ENCODE measurements around the gene TSFM.

TSFM gene

DNA sequence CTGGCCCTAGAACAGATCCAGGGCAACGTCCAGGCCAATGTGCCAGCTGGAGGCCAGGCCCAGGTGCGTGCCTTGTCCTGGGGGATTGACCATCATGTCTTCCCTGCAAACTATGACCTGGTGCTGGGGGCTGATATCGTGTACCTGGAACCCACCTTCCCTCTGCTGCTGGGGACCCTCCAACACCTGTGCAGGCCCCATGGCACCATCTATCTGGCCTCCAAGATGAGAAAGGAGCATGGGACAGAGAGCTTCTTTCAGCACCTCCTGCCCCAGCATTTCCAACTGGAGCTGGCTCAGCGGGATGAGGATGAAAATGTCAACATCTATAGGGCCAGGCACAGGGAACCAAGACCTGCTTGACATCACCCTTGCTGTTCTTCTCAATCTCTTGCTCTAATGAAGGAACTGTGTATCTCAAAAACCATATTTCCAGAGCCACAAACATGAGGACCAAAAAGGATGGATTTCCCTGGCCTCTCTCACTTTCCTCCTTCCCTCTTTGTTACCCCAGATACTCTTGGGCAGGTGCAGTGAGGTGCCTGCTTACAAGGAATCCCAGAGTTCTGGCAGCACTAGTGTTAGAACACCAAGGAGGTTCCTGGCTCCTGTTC is 2.2 kb upstream of the TSFM start:
- no peak for DNase-seq

DNA sequence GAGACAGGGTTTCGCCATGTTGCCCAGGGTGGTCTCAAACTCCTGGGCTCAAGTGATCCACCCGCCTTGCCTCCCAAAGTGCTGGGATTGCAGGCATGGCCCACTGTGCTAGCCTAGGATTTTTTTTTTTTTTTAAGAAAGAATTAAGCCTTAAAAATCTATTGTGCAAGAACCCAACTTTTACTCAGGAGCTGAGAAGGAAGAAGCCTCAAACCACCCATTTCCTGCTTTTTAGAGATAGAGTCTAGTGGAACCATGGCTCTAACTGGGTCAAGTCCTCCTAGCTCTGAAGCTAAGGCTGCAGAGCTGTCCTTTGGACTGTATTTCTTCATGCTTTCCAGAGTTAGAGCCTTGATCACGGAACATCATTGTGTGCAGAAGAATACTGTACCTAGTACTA is 1.3 kb upstream of the TSFM start:
- no peak for DNase-seq

DNA sequence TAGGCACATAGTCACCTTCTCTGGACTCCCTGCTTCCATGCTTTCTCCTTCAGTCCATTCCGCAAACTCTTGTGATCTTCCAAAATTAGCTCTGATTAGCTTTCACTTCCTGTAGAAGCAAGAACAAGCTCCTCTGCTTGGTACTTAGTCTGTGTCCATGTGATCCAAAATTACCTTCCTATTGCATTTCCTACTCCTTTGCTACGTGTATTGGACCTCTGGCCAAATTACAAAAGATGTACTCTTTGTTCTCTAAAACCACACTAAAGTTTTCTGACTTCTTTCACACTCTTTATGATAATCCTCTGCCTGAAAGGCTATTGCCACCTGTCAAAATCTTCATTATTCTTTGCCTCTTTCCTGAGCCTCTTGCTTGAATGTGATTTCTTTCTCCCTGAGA is 786 bp upstream of the TSFM start:
- DNase-seq: no peak

- DNase-seq: no peak
Observed at GRCh38 chr12:57782243-57782607, 362 bp upstream of the TSFM start.

- no peak for DNase-seq
Observed at GRCh38 chr12:57783466-57783801, 847 bp downstream of the TSFM start.

DNA sequence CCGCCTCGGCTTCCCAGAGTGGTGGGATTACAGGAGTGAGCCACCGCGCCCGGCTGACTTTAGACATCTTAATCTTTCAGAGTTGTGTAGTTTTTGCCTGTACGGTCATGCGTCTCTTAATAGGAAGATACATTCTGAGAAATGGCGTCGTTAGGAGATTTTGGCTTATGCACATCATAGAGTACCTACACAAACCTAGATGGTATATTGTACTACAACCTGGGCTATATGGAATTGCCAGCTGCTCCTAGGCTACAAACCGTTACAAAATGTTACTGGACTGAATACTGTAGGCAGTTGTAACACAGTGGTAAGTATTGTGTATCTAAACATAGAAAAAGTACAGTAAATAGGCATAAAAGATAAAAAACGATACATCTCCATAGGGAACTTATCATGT is 1.3 kb downstream of the TSFM start:
- no peak for DNase-seq

DNA sequence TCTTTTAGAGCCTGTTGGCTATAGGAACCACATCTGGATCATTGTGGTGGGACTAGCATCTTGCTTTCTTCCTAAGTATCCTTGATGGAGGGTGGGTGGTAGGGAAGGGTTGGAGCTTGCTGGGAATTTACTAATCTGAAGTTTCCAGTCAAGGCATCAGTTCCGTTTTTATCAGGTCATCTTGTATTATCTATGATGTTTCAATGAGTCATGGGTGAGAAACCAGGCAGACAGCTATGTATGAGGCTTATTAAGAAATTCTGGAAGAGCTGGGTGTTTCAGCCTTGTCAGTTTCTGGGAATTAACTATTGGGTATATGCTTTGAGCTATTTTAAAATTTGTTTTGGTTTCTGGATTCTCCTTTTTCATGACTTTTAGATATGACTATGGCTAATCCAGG is 11.3 kb downstream of the TSFM start:
- DNase-seq: no peak

- DNase-seq: no peak
Observed at GRCh38 chr12:57795354-57795753, 12.8 kb downstream of the TSFM start.

GRCh38 chr12:57796996-57797395 is 14.4 kb downstream of the TSFM start:
- no peak for DNase-seq

DNA sequence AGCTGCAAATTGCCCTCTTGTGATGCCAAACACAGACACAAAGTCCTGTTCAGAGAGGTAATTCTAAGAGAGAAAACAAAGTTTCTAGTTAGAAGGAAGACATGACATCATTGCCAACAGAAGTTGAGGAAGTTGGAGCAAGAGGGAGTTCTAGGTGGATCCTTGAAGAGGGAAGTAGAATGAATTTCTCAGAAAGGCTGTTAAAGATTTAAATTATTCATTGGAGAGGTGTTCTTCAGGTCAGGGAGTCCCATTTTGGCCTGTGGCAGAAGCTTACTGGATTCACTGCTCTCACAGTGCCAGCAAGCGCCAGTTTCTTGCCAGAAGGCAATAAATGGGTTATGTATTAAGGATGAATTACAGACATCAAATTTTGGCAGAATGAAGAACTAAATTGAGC is 15.3 kb downstream of the TSFM start:
- no peak for DNase-seq

DNA sequence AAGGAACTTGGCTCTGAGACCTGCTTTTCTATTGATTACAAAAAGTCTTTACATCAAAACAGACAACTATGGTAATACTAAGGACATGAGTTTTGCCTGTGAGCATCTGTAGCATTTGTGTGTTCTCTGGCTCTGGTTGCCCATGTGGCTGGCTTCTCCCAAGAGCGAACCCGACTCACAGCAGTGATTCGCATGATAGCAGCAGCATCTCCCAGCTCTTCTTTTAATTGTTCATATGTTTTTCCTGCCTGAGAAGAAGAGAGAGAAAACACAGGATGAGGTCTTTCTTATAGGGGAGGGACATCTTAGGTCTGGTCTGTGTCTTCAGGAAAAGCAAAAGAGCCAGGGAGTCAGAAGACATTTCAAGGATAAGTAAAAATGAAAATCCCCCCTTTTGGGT is 18.4 kb downstream of the TSFM start:
- DNase-seq: no peak

GRCh38 chr12:57802607-57803006 is 20.0 kb downstream of the TSFM start:
- DNase-seq: no peak

- DNase-seq: no peak
Observed at GRCh38 chr12:57803319-57803893, 20.8 kb downstream of the TSFM start.

GRCh38 chr12:57806677-57807076 is 24.1 kb downstream of the TSFM start:
- no peak for DNase-seq

GRCh38 chr12:57807285-57807684 is 24.7 kb downstream of the TSFM start:
- DNase-seq: no peak

DNA sequence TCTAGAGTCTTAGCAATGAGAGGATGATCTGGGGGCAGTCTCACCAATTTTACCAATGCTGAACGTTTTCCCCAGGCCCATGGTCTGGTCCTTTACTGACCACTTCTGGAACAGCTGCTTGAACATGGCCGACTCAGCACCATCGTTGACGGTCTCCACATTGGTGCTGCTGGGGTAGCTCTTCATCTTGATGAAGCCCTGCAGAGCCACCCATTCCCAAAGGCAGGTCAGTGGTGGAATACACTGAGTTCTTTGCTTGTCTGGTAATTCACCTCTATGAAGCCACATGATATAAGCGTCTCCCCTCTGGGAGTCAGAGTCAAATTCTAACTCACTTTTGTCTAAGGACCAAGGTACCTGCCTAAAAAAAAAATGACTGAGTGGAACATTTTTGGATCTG is 25.8 kb downstream of the TSFM start:
- DNase-seq: no peak

DNA sequence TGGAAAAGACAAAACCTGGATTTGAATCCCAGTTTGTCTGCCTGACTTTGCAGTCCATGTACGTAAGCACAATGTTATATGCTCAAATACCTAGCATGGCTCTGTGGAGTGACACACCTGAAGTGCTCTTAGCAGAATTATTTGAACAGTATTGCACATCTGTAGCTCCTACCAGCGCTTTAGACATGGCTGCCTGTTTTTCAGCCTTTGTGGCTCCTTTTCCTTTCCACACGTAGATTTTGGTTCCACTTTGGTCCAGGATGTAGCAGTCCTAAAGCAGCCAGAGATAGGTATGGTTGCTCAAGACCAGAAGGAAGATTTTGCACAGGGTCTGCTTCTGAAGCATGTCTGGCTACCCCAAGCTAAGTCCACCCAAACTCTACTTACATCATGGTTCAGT is 26.8 kb downstream of the TSFM start:
- DNase-seq: no peak

DNA sequence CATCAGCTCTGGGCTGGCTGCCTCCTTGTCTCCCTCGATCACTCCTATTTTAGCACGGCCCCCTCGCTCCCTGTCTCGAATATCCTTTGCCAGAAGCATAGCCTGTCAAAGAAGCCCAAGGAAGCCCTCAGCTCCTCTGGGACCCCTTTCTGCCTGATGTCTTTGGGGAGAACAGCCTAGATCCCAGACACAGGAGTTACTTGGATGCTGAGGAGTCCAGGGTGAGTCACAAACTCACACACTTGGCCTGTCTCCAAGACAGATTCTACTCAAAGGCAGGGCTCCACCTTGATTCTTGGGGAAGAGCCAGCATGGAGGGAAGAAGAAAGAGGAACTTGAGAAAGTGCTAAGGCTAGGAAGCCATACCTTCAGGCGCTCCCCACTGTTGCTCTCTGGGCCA is 27.9 kb downstream of the TSFM start:
- DNase-seq: no peak

DNA sequence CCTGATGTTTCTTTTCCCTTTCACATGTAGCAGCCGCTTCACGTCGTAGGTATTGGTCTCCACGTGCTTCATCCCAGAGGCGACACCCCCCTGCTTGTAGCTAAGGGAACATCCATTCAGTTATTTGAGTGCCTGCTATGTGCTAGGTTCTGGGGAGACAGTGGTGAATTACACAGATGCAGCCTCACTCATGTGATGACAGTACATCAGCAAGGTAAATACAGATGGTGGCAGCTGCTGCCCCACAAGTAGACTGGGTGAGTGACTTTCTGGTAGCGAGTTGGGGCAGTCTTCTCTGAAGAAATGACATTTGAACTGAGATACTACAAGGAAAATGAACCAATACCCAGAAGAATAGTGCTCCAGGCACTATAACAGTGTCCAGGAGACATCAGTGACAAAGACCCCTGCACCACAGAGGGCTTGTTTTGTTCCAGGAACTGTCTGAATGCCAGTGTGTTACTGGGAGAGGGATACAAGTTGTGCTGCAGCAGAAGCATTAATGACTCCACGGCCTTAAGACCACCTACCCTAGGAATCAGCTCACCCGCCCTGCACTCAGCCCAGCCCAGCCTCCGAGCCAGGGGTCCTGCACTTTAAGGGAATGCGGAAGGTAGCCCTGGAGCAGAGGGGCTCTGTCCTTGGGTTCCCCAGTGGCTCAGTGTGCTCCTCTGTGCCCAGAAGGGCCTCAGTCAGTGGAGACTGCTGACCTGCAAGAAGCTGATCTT is 28.6 kb downstream of the TSFM start:
- no peak for DNase-seq

DNA sequence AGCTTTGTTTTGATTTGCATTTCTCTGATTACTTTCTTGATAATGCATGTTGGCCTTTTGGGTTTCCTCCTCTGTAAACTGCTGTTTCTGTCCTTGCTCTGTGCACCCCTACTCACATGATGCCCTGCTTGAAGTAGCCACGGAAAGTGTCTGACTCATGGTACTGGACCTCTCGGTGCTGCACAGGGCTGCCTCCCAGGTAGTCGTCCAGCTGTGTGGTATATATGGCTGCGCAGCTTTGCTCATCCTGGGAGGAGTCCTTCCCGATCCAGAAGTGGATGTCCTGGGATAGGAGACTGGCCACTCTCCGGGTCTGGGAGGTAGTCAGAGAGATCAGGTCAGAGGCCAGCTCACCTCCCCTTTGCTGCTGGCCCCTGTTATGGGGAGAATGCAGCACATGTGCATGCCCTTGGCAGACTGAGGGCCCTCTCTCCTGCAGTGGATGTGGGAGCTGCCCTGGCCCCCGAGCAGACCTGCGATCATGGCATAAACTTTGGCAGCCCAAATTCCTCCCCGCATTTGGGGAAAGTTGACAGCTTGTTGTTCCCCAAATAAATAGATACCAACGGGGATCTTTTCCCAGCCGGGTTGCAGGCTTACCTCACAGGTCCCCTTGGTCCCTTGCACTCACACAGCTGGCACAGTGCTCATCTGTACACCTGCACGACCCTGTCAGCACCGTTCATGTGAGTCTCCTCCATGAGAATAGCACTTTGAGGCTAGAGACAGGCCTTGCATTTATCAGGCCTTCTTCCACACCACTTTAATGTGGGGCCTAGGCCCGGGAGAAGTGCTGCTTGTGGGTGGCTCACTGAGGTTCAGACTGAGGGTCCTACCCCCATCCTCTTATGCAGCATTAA is 30.8 kb downstream of the TSFM start:
- DNase-seq: no peak

- no peak for DNase-seq
Observed at GRCh38 chr12:57813971-57814772, 31.6 kb downstream of the TSFM start.

DNA sequence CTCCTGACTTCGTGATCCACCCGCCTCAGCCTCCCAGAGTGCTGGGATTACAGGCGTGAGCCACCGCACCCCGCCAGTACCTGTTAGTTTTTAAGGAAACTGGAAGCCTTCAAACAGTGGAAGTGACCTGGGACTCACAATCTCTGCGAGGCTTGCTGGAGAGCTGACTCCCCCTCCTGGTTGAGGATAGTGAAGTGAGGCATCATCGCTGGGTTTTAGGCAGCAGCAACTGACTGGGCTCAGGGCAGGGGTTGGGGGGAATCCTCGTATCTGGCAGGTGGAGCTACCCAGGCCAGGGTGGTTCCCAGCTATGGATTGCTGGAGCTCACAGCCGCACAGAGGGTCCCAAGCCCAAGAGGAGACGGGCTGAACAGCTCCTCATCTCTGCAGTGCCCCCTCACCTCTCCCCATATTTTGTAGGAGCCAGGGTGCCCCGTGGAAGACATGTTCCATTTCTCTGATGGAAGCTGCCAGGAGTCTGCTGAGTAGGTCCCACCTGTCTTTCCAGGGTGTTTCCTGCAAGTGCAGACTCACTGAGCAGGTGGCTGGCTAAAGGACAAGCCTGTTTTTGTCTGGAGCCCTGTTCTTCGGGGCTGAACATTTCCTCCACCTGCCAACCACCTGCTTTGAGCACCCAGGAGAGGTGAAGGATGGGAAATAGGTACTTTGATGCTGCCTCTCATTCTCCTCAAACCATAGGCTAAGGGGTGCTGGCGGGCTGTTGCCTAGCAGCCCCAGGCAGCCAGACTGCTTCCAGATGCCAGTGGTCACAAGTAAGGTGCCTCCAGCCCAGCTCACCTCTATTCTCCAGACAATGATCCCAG is 32.8 kb downstream of the TSFM start:
- no peak for DNase-seq

Data from GOT3 (cell line).